Neural cell (in vitro differentiated cells): ENCODE data around the gene P3R3URF. TPM values are rescaled to one million over a fixed set of nuclear protein-coding genes. Genes with fewer than 3 reads are reported as not detected.

ENCODE experiments used
- H2AFZ ChIP-seq: fragments of 200-600, 300-800 bp; sonication (generic), shearing (Covaris generic); 2 replicates; pipeline ENCODE4 v1.6.0; 2014; ENCODE audit warnings: low read depth, mild to moderate bottlenecking, antibody characterized with exemption, low read length, moderate library complexity
- H3F3A ChIP-seq: fragments of 200-600 bp; shearing (Covaris generic); 2 replicates; pipeline ENCODE4 v1.6.1; 2016; ENCODE audit warnings: mild to moderate bottlenecking, moderate library complexity, mixed read lengths, antibody characterized with exemption, low read length; ENCODE audit not compliant: insufficient read depth, poor library complexity, severe bottlenecking
- H3K27ac ChIP-seq: fragments of 200-600, 300-800 bp; sonication (generic), shearing (Covaris generic); 2 replicates; pipeline ENCODE4 v1.5.1; 2014; ENCODE audit warnings: mild to moderate bottlenecking, low read length, moderate library complexity
- H3K27me3 ChIP-seq: fragments of 300-800, 200-600 bp; sonication (generic), shearing (Covaris generic); 2 replicates; pipeline ENCODE4 v1.6.0; 2014; ENCODE audit warnings: mild to moderate bottlenecking, low read depth, low read length, moderate library complexity; ENCODE audit not compliant: insufficient read depth
- H3K36me3 ChIP-seq: fragments of 300-800, 200-600 bp; sonication (generic), shearing (Covaris generic); 2 replicates; pipeline ENCODE4 v1.5.1; 2014; ENCODE audit warnings: mild to moderate bottlenecking, antibody characterized with exemption, low read length, moderate library complexity; ENCODE audit not compliant: insufficient read depth
- H3K4me2 ChIP-seq: fragments of 300-800, 200-600 bp; sonication (generic), shearing (Covaris generic); 2 replicates; pipeline ENCODE4 v1.6.0; 2014; ENCODE audit warnings: mild to moderate bottlenecking, low read length
- H3K4me3 ChIP-seq: fragments of 300-800, 200-600 bp; sonication (generic), shearing (Covaris generic); 2 replicates; pipeline ENCODE4 v1.5.1; 2014; ENCODE audit warnings: mild to moderate bottlenecking, low read length, moderate library complexity
- H3K79me2 ChIP-seq: fragments of 200-600 bp; shearing (Covaris generic); replicated peaks from 2 replicates; pipeline ENCODE4 v1.6.0; 2014; ENCODE audit warnings: mild to moderate bottlenecking, low read length, moderate library complexity; ENCODE audit not compliant: insufficient read depth
- H3K9ac ChIP-seq: fragments of 300-800, 200-600 bp; sonication (generic), shearing (Covaris generic); 2 replicates; pipeline ENCODE4 v1.6.1; 2016; ENCODE audit warnings: mild to moderate bottlenecking, low read length, mixed read lengths
- H3K9me2 ChIP-seq: fragments of 200-600 bp; shearing (Covaris generic); 2 replicates; pipeline ENCODE4 v1.6.1; 2016; ENCODE audit warnings: mild to moderate bottlenecking, low read length, mixed read lengths; ENCODE audit not compliant: insufficient read depth
- H3K9me3 ChIP-seq: fragments of 200-600, 300-800 bp; sonication (generic), shearing (Covaris generic); 2 replicates; pipeline ENCODE4 v1.6.1; 2016; ENCODE audit warnings: mild to moderate bottlenecking, mixed run types, low read length, moderate library complexity, mixed read lengths
- H4K20me1 ChIP-seq: fragments of 200-600 bp; shearing (Covaris generic); 2 replicates; pipeline ENCODE4 v1.6.1; 2016; ENCODE audit warnings: mild to moderate bottlenecking, mixed run types; ENCODE audit not compliant: insufficient read depth
- CTCF ChIP-seq: fragments of 450-650 bp; IDR thresholded peaks from 2 replicates; pipeline ENCODE4 v1.5.1; 2014; ENCODE audit warnings: antibody characterized with exemption, mild to moderate bottlenecking, moderate library complexity; ENCODE audit not compliant: poor library complexity, severe bottlenecking
- EP300 ChIP-seq: fragments of 450-650 bp; conservative IDR thresholded peaks from 2 replicates; pipeline ENCODE4 v1.6.1; 2014; ENCODE audit warnings: antibody characterized with exemption, mild to moderate bottlenecking, moderate library complexity; ENCODE audit not compliant: poor library complexity, severe bottlenecking
- EZH2 ChIP-seq: fragments of 200-600, 300-800 bp; shearing (Covaris generic), sonication (generic); IDR thresholded peaks from 2 replicates; pipeline ENCODE4 v1.6.1; 2014; ENCODE audit warnings: antibody characterized with exemption, low read length, borderline replicate concordance, mild to moderate bottlenecking; ENCODE audit not compliant: insufficient read depth, poor library complexity, severe bottlenecking
- MXI1 ChIP-seq: fragments of 450-650 bp; conservative IDR thresholded peaks from 2 replicates; pipeline ENCODE4 v1.6.1; 2014; ENCODE audit warnings: antibody characterized with exemption, mild to moderate bottlenecking; ENCODE audit not compliant: poor library complexity, severe bottlenecking
- POLR2AphosphoS5 ChIP-seq: IDR thresholded peaks from 2 replicates; pipeline ENCODE4 v1.6.1; 2012
- RAD21 ChIP-seq: fragments of 450-650 bp; conservative IDR thresholded peaks from 2 replicates; pipeline ENCODE4 v1.6.1; 2014; ENCODE audit warnings: antibody characterized with exemption, mild to moderate bottlenecking, moderate library complexity
- REST ChIP-seq: IDR thresholded peaks from 2 replicates; pipeline ENCODE4 v1.6.1; 2012; ENCODE audit warnings: borderline replicate concordance
- SMC3 ChIP-seq: fragments of 450-650 bp; conservative IDR thresholded peaks from 2 replicates; pipeline ENCODE4 v1.6.1; 2014; ENCODE audit warnings: antibody characterized with exemption, mild to moderate bottlenecking, moderate library complexity; ENCODE audit not compliant: poor library complexity
- TAF1 ChIP-seq: IDR thresholded peaks from 2 replicates; pipeline ENCODE4 v1.6.1; 2012; ENCODE audit warnings: low read depth
- polyA plus RNA-seq: library from polyadenylated mRNA; depleted of rRNA; stranded (reverse); fragments of >200 nt; gene quantifications from 2 replicates; pipeline ENCODE4 v1.2.3, GENCODE V29; 2014

P3R3URF gene
- polyA plus RNA-seq, 1 donor from 2014 or later: not detected

DNA sequence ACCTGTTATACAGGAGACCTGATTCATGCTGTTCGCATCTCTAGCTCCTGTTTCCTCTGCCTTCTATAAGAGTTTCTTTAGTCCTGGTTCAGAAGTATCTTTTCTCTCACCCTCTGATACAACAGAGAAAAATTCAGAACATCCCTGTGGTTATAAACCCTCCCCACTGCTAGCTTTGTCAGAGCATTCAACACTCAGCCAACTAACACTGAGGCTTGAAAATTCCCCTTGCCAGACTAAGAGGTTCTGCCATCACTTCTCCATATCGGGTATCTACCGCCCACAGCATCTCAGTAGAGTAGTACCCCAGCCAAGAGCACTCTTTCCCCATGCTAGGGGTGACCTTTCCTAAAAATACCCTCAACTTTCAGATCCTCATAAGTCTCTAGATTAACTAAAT, 24.3 kb downstream of the P3R3URF start:
- Histone ChIP-seq H3F3A (no peaks in the 10 kb centered on the region), H3K9ac (no peak overlapping the region), H3K27ac (no peak overlapping the region), H4K20me1 (no peaks in the 10 kb centered on the region), H3K27me3 (no peaks in the 10 kb centered on the region), H3K79me2 (no peaks in the 10 kb centered on the region), H3K9me3 (no peaks in the 10 kb centered on the region), H3K9me2 (no peaks in the 10 kb centered on the region), H3K4me2 (no peak overlapping the region), H3K36me3 (no peaks in the 10 kb centered on the region), H3K4me3 (no peak overlapping the region), H2AFZ (no peak overlapping the region)
- TF ChIP-seq CTCF (no peak), EZH2 (no peak), POLR2AphosphoS5 (no peak), MXI1 (no peak), REST (no peak), SMC3 (no peak), TAF1 (no peak), RAD21 (no peak)

DNA sequence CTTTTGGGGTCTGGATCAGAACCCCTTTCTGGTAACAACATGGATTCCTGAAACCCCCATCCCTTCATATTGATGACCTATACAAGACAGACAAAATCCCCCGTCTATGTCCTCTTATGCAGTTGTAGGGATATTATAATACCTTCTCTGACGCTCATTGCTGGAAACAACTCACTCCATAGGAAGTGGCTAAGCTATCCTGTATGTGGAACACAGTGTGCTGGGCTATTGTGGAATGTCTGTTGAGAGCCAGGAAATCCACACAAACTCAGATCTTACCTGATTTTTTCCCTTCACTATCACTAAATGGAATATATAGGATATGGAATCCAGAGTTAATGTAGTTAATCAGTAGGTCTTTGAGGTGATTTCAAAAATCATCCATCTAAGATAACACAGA, 26.2 kb downstream of the P3R3URF start:
- Histone ChIP-seq H3K27me3 (no peaks in the 10 kb centered on the region), H3K4me3 (no peak overlapping the region), H3K9ac (no peak overlapping the region), H3F3A (no peaks in the 10 kb centered on the region), H2AFZ (no peak overlapping the region), H3K9me3 (no peaks in the 10 kb centered on the region), H3K79me2 (no peaks in the 10 kb centered on the region), H4K20me1 (no peaks in the 10 kb centered on the region), H3K9me2 (no peaks in the 10 kb centered on the region), H3K4me2 (no peak overlapping the region), H3K36me3 (no peaks in the 10 kb centered on the region), H3K27ac (no peak overlapping the region)
- TF ChIP-seq POLR2AphosphoS5: no peak
- no peak for TF ChIP-seq TAF1
- TF ChIP-seq MXI1: no peak
- TF ChIP-seq RAD21: no peak
- no peak for TF ChIP-seq REST
- no peak for TF ChIP-seq CTCF
- TF ChIP-seq EP300: no peak
- TF ChIP-seq SMC3: no peak
- TF ChIP-seq EZH2: no peak
